Lower leg skin (tissue), 3 donors: ENCODE measurements around the gene CFDP1.

ENCODE experiments used
- CTCF ChIP-seq, 3 donors: fragments of 450-650 bp; IDR thresholded peaks; one replicate each; pipeline ENCODE4 v1.5.1; 2016; ENCODE audit warnings: antibody characterized with exemption in 3 of 3, mild to moderate bottlenecking in 3 of 3, moderate library complexity in 2 of 3
- POLR2A ChIP-seq, 2 donors: fragments of 450-650 bp; IDR thresholded peaks; one replicate each; pipeline ENCODE4 v1.6.1; 2016 to 2017; ENCODE audit warnings: antibody characterized with exemption in 2 of 2, mild to moderate bottlenecking in 1 of 2, moderate library complexity in 1 of 2

GRCh38 chr16:75262800-75263127 lies 170.5 kb downstream of the CFDP1 start:
- no peak for TF ChIP-seq CTCF (IDR thresholded peaks at IDR 0.05)
- no peak for TF ChIP-seq POLR2A (IDR thresholded peaks at IDR 0.05)
